Adrenal gland (tissue), 12 donors: ENCODE data around the gene VAMP8. TPM values are rescaled to one million over a fixed set of nuclear protein-coding genes. Genes with fewer than 3 reads are reported as not detected.
"Not testable (repeated sequence)": the region's sequence is repeated elsewhere in the genome, so short reads cannot be mapped to it uniquely, and the experiment has no call there.

Experiments used
- DNase-seq, 7 donors: peaks; one replicate each; pipeline ENCODE4 v3.0.0-alpha.2; 2019 to 2020
- H3K27ac ChIP-seq, 5 donors: fragments of 200-600 bp; sonication (generic) in 4 of 5; 1 replicate in 3 of 5; 2 replicates in 2 of 5; pipeline versions ENCODE4 v1.5.1 to v1.8.0; 2016 to 2020; ENCODE audit warnings: mild to moderate bottlenecking in 1 of 5
- H3K27me3 ChIP-seq: fragments of 200-600 bp; 2 replicates; pipeline ENCODE4 v1.8.0; 2021
- H3K36me3 ChIP-seq, 2 donors: fragments of 200-600 bp; replicated peaks in 1 of 2; 1 replicate in 1 of 2; 2 replicates in 1 of 2; pipeline versions ENCODE4 v1.5.1 to v1.8.0; 2018 to 2022
- H3K4me1 ChIP-seq, 2 donors: fragments of 200-600 bp; replicated peaks in 1 of 2; 1 replicate in 1 of 2; 2 replicates in 1 of 2; pipeline versions ENCODE4 v1.5.1 to v1.8.0; 2018 to 2021
- H3K4me3 ChIP-seq, 4 donors: fragments of 200-600 bp; sonication (generic) in 3 of 4; one replicate each; pipeline ENCODE4 v1.5.1; 2016 to 2018
- H3K9me3 ChIP-seq, 3 donors: fragments of 200-600 bp; sonication (generic) in 1 of 3; replicated peaks in 1 of 3; 1 replicate in 2 of 3; 2 replicates in 1 of 3; pipeline versions ENCODE4 v1.5.1 to v1.8.0; 2016 to 2021
- CTCF ChIP-seq, 6 experiments: fragments of 450-650 bp in 4 of 6; fragments of 200-600 bp in 2 of 6; sonication (generic) in 1 of 6; IDR thresholded peaks; 1 replicate in 5 of 6; 2 replicates in 1 of 6; pipeline versions ENCODE4 v1.5.1 to v1.8.0; 2016 to 2021; ENCODE audit warnings: antibody characterized with exemption in 6 of 6, mild to moderate bottlenecking in 2 of 6, moderate library complexity in 1 of 6
- POLR2A ChIP-seq, 2 donors: fragments of 450-650 bp; IDR thresholded peaks; one replicate each; pipeline ENCODE4 v1.6.1; 2017; ENCODE audit warnings: antibody characterized with exemption in 2 of 2, mild to moderate bottlenecking in 2 of 2, moderate library complexity in 1 of 2
- WGBS, 4 donors: extraction: QIAGEN DNeasy Blood & Tissue Kit in 2 of 4; methylation state at CpG; one replicate each; pipeline versions ENCODE4 v1.1.5 to v1.1.7; 2013 to 2017; 5-methylcytosine and 5-hydroxymethylcytosine counted together
- intact Hi-C, 2 donors: fragments of 100-400 bp; cut with DNase I; formaldehyde crosslinking; loops; one replicate each; pipeline versions ENCODE4 v1.14.1 to v1.15.0; 2022 to 2023
- polyA plus RNA-seq, 3 donors: library from polyadenylated mRNA; stranded (reverse); fragments of 200-250 nt in 2 of 3; fragments of 350-450 nt in 1 of 3; fragmentation: Illumina TruSeq in 1 of 3; extraction: RNeasy Lipid Tissue Mini Kit (QIAGEN cat#74804) in 1 of 3; gene quantifications; one replicate each; pipeline ENCODE4 v1.2.3, GENCODE V29; 2013 to 2014
- total RNA-seq, 9 donors: library from RNA; depleted of rRNA in 4 of 9; stranded (reverse); fragments of >200 nt in 4 of 9; fragments of 120-200 nt in 1 of 9; fragmentation: NEBNext Ultra II Directional in 1 of 9; extraction: Animal tissue kit (Norgen Biotek cat#: 25700) in 1 of 9; gene quantifications; one replicate each; pipeline versions ENCODE4 v1.1.0 to v1.2.4, GENCODE V29; 2013 to 2023
- donor health status: healthy with polysubstance abuse.
- donor health status: Bipolar disorder and iron deficiency.
- donor health status: DM: yes; HTN: yes; CAD: no.
- donor health status: DM: no; HTN: no; CAD: no.
- donor health status: DM: no; HTN: no; CAD: no.
- donor health status: DM: yes; HTN: yes; CAD: no.

The VAMP8 gene
- total and polyA plus RNA-seq, 12 donors: 8.0 to 108 (median 48.5) TPM

- H3K27ac ChIP-seq: no peak overlapping the region
- H3K4me3 ChIP-seq: no peak overlapping the region
- WGBS, 4 donors: 81 to 89% (median 87%) methylated on average over 8 to 10 of the region's 10 CpGs
- no peak for TF ChIP-seq POLR2A (IDR thresholded peaks at IDR 0.05)
- TF ChIP-seq CTCF (IDR thresholded peaks at IDR 0.05): no peak
- no peaks in the 10 kb centered on the region for H3K27me3 ChIP-seq
- peaks cover 0 to 7% of the 10 kb centered on the region in 2 donors for H3K36me3 ChIP-seq
- peaks cover 15 to 17% of the 10 kb centered on the region in 2 donors for H3K4me1 ChIP-seq
- intact Hi-C loops: no loop called here
- H3K9me3 ChIP-seq: no peaks in the 10 kb centered on the region
- DNase-seq: no peak
Measured at GRCh38 chr2:85613717-85614515, 36.5 kb downstream of the VAMP8 start.

- H3K9me3 ChIP-seq, H3K36me3 ChIP-seq, intact Hi-C loops, H3K27ac ChIP-seq, H3K4me3 ChIP-seq, H3K27me3 ChIP-seq, DNase-seq: not testable (repeated sequence)
- WGBS, 4 donors: 93 to 97% (median 95%) methylated on average over 7 of the region's 7 CpGs
- H3K4me1 ChIP-seq: peaks cover 15 to 17% of the 10 kb centered on the region in 2 donors
Measured at GRCh38 chr2:85614757-85615156, 37.4 kb downstream of the VAMP8 start.

- Histone ChIP-seq H3K4me1 (peaks cover 15 to 17% of the 10 kb centered on the region in 2 donors), H3K4me3 (peak overlapping the region in 1 of 4 donors; percentile 90), H3K27me3 (no peaks in the 10 kb centered on the region), H3K36me3 (no peaks in the 10 kb centered on the region), H3K9me3 (no peaks in the 10 kb centered on the region), H3K27ac (peak overlapping the region in 3 of 5 donors; percentile 43 to 94 (median 75))
- intact Hi-C loops: no loop called here
- TF ChIP-seq POLR2A (IDR thresholded peaks at IDR 0.05): no peak
- DNase-seq: no peak
- WGBS, 4 donors: 85 to 89% (median 86%) methylated on average over 14 to 17 of the region's 17 CpGs
Measured at GRCh38 chr2:85615413-85615728, 38.0 kb downstream of the VAMP8 start.

GRCh38 chr2:85617723-85618122 is 40.3 kb downstream of the VAMP8 start:
- WGBS, 4 donors: 70 to 91% (median 89%) methylated on average over 5 of the region's 5 CpGs
- H3K4me3 ChIP-seq, H3K27ac ChIP-seq, DNase-seq, H3K27me3 ChIP-seq, intact Hi-C loops, H3K9me3 ChIP-seq: not testable (repeated sequence)
- peaks cover 9 to 15% of the 10 kb centered on the region in 2 donors for H3K4me1 ChIP-seq
- H3K36me3 ChIP-seq: peaks cover 0 to 19% of the 10 kb centered on the region in 2 donors

- Histone ChIP-seq H3K4me1 (peaks cover 9 to 15% of the 10 kb centered on the region in 2 donors), H3K9me3 (no peaks in the 10 kb centered on the region), H3K27me3 (no peaks in the 10 kb centered on the region), H3K36me3 (peaks cover 0 to 38% of the 10 kb centered on the region in 2 donors), H3K27ac (no peak overlapping the region), H3K4me3 (no peak overlapping the region)
- intact Hi-C loops: no loop called here
- 94 to 96% (median 95%) methylated on average over 6 of the region's 6 CpGs for WGBS, 4 donors
- DNase-seq: no peak
- TF ChIP-seq POLR2A (IDR thresholded peaks at IDR 0.05): no peak
- TF ChIP-seq CTCF (IDR thresholded peaks at IDR 0.05): no peak
Measured at GRCh38 chr2:85619617-85620016, 42.2 kb downstream of the VAMP8 start.

GRCh38 chr2:85621338-85621737 is 44.0 kb downstream of the VAMP8 start:
- no peak for DNase-seq
- H3K27me3 ChIP-seq: no peaks in the 10 kb centered on the region
- no peak for TF ChIP-seq CTCF (IDR thresholded peaks at IDR 0.05)
- no peak for TF ChIP-seq POLR2A (IDR thresholded peaks at IDR 0.05)
- intact Hi-C loops: no loop called here
- WGBS, 4 donors: 89 to 100% (median 98%) methylated on average over 1 of the region's 1 CpG
- H3K4me3 ChIP-seq: no peak overlapping the region
- H3K36me3 ChIP-seq: peaks cover 0 to 55% of the 10 kb centered on the region in 2 donors
- no peak overlapping the region for H3K27ac ChIP-seq
- H3K4me1 ChIP-seq: peaks cover 9 to 15% of the 10 kb centered on the region in 2 donors
- H3K9me3 ChIP-seq: no peaks in the 10 kb centered on the region
